Measurements from ENCODE around the gene MYO5B. TPM values are rescaled to one million over a fixed set of nuclear protein-coding genes. Genes with fewer than 3 reads are reported as not detected.

The MYO5B gene
- total RNA-seq, 4 donors from 2014 or later: 0.05 to 0.60 (median 0.35) TPM

- intact Hi-C loops (cut with DNase I; ENCODE audit: low total_unique reads): no loop called here
- ATAC-seq: no peak
- in situ Hi-C loops (cut with MboI; ENCODE audit: low sequenced_read_pairs in 4 of 4): no loop called here
- TF ChIP-seq POLR2A (IDR thresholded peaks at IDR 0.05): no peak
- TF ChIP-seq, protein P1, sequence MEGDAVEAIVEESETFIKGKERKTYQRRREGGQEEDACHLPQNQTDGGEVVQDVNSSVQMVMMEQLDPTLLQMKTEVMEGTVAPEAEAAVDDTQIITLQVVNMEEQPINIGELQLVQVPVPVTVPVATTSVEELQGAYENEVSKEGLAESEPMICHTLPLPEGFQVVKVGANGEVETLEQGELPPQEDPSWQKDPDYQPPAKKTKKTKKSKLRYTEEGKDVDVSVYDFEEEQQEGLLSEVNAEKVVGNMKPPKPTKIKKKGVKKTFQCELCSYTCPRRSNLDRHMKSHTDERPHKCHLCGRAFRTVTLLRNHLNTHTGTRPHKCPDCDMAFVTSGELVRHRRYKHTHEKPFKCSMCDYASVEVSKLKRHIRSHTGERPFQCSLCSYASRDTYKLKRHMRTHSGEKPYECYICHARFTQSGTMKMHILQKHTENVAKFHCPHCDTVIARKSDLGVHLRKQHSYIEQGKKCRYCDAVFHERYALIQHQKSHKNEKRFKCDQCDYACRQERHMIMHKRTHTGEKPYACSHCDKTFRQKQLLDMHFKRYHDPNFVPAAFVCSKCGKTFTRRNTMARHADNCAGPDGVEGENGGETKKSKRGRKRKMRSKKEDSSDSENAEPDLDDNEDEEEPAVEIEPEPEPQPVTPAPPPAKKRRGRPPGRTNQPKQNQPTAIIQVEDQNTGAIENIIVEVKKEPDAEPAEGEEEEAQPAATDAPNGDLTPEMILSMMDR (IDR thresholded peaks at IDR 0.05 in 4 of 5, conservative IDR thresholded peaks at IDR 0.05 in 1 of 5): no peak
- DNase-seq: no peak
- Histone ChIP-seq H3K4me3 (no peak overlapping the region), H3K36me3 (no peaks in the 10 kb centered on the region), H3K27ac (no peak overlapping the region), H3K27me3 (no peaks in the 10 kb centered on the region), H3K4me1 (no peaks in the 10 kb centered on the region), H3K9me3 (no peaks in the 10 kb centered on the region)
Measured at GRCh38 chr18:50133526-50133925, 61.4 kb downstream of the MYO5B start.

DNA sequence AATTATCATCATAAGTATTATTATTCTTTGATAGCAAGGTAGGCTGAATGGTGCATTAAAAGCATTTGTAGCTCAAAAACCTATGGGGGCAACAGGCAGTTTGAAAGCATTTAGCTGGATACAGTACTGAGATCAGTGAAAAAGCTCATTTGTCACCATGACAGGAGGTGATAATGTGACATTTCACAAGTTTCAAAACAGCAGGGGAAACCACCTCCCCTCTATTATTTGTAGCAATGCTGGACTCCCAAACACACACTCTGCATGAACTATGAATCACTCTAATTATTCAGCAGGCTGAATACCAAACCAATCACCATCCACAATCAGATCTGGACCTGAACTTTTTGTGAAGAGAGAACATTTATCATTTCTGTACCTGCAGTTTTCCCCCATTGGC, 63.4 kb downstream of the MYO5B start:
- in situ Hi-C loops (cut with MboI; ENCODE audit: low sequenced_read_pairs in 4 of 4) (no loop called here), intact Hi-C loops (cut with DNase I; ENCODE audit: low total_unique reads) (no loop called here)
- Histone ChIP-seq H3K4me1 (no peaks in the 10 kb centered on the region), H3K36me3 (no peaks in the 10 kb centered on the region), H3K27ac (no peak overlapping the region), H3K27me3 (no peaks in the 10 kb centered on the region), H3K4me3 (no peak overlapping the region), H3K9me3 (no peaks in the 10 kb centered on the region)
- no peak for DNase-seq
- ATAC-seq: no peak
- TF ChIP-seq POLR2A (IDR thresholded peaks at IDR 0.05): no peak
- TF ChIP-seq, protein P1 (IDR thresholded peaks at IDR 0.05 in 4 of 5, conservative IDR thresholded peaks at IDR 0.05 in 1 of 5): no peak

DNA sequence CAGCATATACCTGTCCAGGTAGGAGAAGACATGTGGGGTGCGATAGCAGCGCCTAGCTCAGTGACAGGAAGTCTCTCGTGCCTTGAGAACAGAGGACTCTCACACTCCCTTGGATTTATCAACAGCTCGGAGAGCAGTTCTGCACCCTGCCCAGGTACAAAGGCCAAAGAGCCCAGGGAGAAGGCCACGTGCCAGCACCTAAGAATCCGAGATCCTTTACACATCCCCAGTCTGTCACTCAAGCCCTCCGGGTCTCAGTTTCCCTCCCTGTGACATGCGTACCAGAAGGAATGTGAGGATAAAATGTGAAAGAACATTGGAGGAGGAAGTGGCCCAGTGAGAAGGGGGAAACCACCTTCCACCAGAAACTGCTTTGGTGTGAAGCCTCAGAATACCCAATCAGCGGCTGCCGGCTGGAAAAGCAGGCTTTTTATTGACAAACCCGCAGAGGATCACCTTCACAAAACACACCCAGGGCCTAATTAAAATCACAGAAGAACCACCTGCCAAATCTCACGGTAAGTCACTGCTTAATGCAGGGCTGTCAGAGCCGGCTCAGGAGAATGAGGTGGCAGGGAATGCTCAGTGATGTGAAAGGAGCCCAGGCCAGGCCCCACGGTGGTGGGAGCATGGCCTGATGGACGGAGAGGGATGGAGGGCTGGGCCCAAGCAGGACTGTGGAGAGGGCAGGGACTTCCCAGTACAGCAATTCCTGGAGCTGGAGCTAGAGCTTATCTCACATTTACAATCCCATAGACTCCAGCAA, 66.3 kb downstream of the MYO5B start:
- no peaks in the 10 kb centered on the region for H3K9me3 ChIP-seq
- in situ Hi-C loops (cut with MboI; ENCODE audit: low sequenced_read_pairs in 4 of 4): no loop called here
- H3K36me3 ChIP-seq: no peaks in the 10 kb centered on the region
- no peak overlapping the region for H3K27ac ChIP-seq
- intact Hi-C loops (cut with DNase I; ENCODE audit: low total_unique reads): no loop called here
- ATAC-seq: no peak
- H3K4me1 ChIP-seq: no peaks in the 10 kb centered on the region
- TF ChIP-seq, protein P1 (IDR thresholded peaks at IDR 0.05 in 4 of 5, conservative IDR thresholded peaks at IDR 0.05 in 1 of 5): no peak
- no peaks in the 10 kb centered on the region for H3K27me3 ChIP-seq
- no peak for DNase-seq
- H3K4me3 ChIP-seq: no peak overlapping the region

DNA sequence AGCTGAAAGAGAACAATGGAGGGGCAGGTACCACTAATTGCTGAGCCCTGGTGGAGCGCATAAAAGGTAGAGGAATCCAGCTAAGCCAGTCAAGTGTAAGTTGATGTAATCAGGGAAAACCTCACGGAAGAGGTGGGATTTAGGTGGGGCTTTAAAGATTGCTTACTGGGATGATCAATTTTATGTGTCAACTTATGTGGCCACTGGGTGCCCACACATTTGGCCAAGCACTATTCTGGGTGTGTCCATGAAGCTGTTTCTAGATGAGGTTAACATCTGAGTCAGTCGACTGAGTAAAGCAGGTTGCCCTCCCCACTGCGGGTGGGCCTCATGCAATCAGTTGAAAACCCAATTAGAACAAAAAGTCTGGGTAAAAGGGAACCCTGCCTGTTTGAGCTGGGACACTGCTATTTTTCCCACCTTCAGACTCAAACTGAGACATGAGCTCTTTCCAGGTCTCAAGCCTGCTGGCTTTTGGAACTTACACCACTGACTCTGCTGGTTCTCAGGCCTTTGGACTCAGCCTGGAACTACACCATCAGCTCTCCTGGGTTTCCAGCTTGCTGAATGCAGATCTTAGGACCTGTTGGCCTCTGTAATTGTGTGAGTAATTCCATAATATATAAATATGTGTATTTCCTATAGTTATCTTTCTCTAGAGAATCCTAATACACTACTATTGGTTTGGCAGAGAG, 67.3 kb downstream of the MYO5B start:
- Histone ChIP-seq H3K36me3 (no peaks in the 10 kb centered on the region), H3K27ac (no peak overlapping the region), H3K4me3 (no peak overlapping the region), H3K27me3 (no peaks in the 10 kb centered on the region), H3K9me3 (no peaks in the 10 kb centered on the region), H3K4me1 (no peaks in the 10 kb centered on the region)
- TF ChIP-seq, protein P1 (IDR thresholded peaks at IDR 0.05 in 4 of 5, conservative IDR thresholded peaks at IDR 0.05 in 1 of 5): no peak
- TF ChIP-seq POLR2A (IDR thresholded peaks at IDR 0.05): no peak
- no peak for DNase-seq
- ATAC-seq: no peak
- in situ Hi-C loops (cut with MboI; ENCODE audit: low sequenced_read_pairs in 4 of 4): no loop called here
- intact Hi-C loops (cut with DNase I; ENCODE audit: low total_unique reads): no loop called here
